ENCODE data around the gene DBP. TPM values are rescaled to one million over a fixed set of nuclear protein-coding genes. Genes with fewer than 3 reads are reported as not detected.
A peak's percentile ranks its signal among the peaks of the same experiment; 100 is the strongest.

The DBP gene
- total RNA-seq, 8 experiments from 2014 or later: 3.3 to 19.6 (median 10.4) TPM

- ATAC-seq (replicated peaks in 6 of 8): no peak
- in situ Hi-C loops (cut with MboI; ENCODE audit: low pct_unique_long_range_greater_than_20kb in 2 of 9, low sequenced_read_pairs in 9 of 9, unreplicated experiment in 9 of 9): no loop called here
- WGBS, 10 experiments: 0 to 100% (median 77%) methylated on average over 1 to 7 of the region's 18 CpGs; no CpG with 5 or more reads in 2 of the 10 experiments
- Histone ChIP-seq H3K4me1 (replicated peaks in 1 of 2) (peaks cover 14 to 27% of the 10 kb centered on the region in 2 donors), H3K27ac (peak overlapping the region in 1 of 2 donors; percentile 84), H3K4me3 (peak overlapping the region; percentile 65 to 80 (median 78))
Observed at GRCh38 chr19:48617146-48617937, 19.8 kb downstream of the DBP start.

- H3K4me1 ChIP-seq (replicated peaks in 1 of 2): peaks cover 14 to 27% of the 10 kb centered on the region in 2 donors
- in situ Hi-C loops (cut with MboI; ENCODE audit: low pct_unique_long_range_greater_than_20kb in 2 of 9, low sequenced_read_pairs in 9 of 9, unreplicated experiment in 9 of 9): no loop called here
- WGBS, 10 experiments: 70 to 100% (median 84%) methylated on average over 1 to 8 of the region's 12 CpGs; no CpG with 5 or more reads in 6 of the 10 experiments
- H3K27ac ChIP-seq: no peak overlapping the region
- no peak for ATAC-seq (replicated peaks in 6 of 8)
- H3K4me3 ChIP-seq: peak overlapping the region in 2 of 5 donors; percentile 65 to 78
Observed at GRCh38 chr19:48616491-48617056, 20.6 kb downstream of the DBP start.

GRCh38 chr19:48616041-48616436, 21.1 kb downstream of the DBP start:
- Histone ChIP-seq H3K4me1 (replicated peaks in 1 of 2) (peaks cover 14 to 27% of the 10 kb centered on the region in 2 donors), H3K27ac (no peak overlapping the region), H3K4me3 (no peak overlapping the region)
- in situ Hi-C loops (cut with MboI; ENCODE audit: low pct_unique_long_range_greater_than_20kb in 2 of 9, low sequenced_read_pairs in 9 of 9, unreplicated experiment in 9 of 9): no loop called here
- ATAC-seq (replicated peaks in 6 of 8): no peak
- 81 to 92% methylated on average over 4 of the region's 16 CpGs; no CpG with 5 or more reads in 8 of the 10 experiments for WGBS, 10 experiments

GRCh38 chr19:48615231-48616040, 21.7 kb downstream of the DBP start:
- 46 to 80% methylated on average over 3 to 4 of the region's 19 CpGs; no CpG with 5 or more reads in 8 of the 10 experiments for WGBS, 10 experiments

GRCh38 chr19:48614436-48615230, 22.5 kb downstream of the DBP start, which contains the start of gene FAM83E:
Gene FAM83E (minus strand): TSS chr19:48615076. CDS start chr19:48613372, 1,704 bp downstream.
- in situ Hi-C loops (cut with MboI; ENCODE audit: low pct_unique_long_range_greater_than_20kb in 2 of 9, low sequenced_read_pairs in 9 of 9, unreplicated experiment in 9 of 9): no loop called here
- ATAC-seq (replicated peaks in 6 of 8): peak in 4 of 8 experiments; percentile 0 to 2 (median 2)
- Histone ChIP-seq H3K4me1 (replicated peaks in 1 of 2) (peaks cover 14 to 27% of the 10 kb centered on the region in 2 donors), H3K27ac (peak within 1 kb of the TSS in 1 of 2 donors; percentile 79), H3K4me3 (no peak within 1 kb of the TSS)
- 0 to 50% (median 35%) methylated on average over 1 to 2 of the region's 31 CpGs; no CpG with 5 or more reads in 6 of the 10 experiments for WGBS, 10 experiments

More at GRCh38 chr19:48615231-48616040, 21.7 kb downstream of the DBP start:
- peaks cover 14 to 27% of the 10 kb centered on the region in 2 donors for H3K4me1 ChIP-seq (replicated peaks in 1 of 2)
- no peak overlapping the region for H3K27ac ChIP-seq
- ATAC-seq (replicated peaks in 6 of 8): no peak
- in situ Hi-C loops (cut with MboI; ENCODE audit: low pct_unique_long_range_greater_than_20kb in 2 of 9, low sequenced_read_pairs in 9 of 9, unreplicated experiment in 9 of 9): no loop called here
- H3K4me3 ChIP-seq: no peak overlapping the region

GRCh38 chr19:48613852-48614435, 23.2 kb downstream of the DBP start:
- peaks cover 14 to 27% of the 10 kb centered on the region in 2 donors for H3K4me1 ChIP-seq (replicated peaks in 1 of 2)
- WGBS, 10 experiments: 49 to 100% (median 81%) methylated on average over 1 to 6 of the region's 13 CpGs; no CpG with 5 or more reads in 2 of the 10 experiments
- ATAC-seq (replicated peaks in 6 of 8): peak; percentile 0 to 8 (median 4)
- in situ Hi-C loops (cut with MboI; ENCODE audit: low pct_unique_long_range_greater_than_20kb in 2 of 9, low sequenced_read_pairs in 9 of 9, unreplicated experiment in 9 of 9): no loop called here
- no peak overlapping the region for H3K4me3 ChIP-seq
- H3K27ac ChIP-seq: peak overlapping the region in 1 of 2 donors; percentile 79

GRCh38 chr19:48613024-48613851, 23.9 kb downstream of the DBP start:
- H3K4me1 ChIP-seq (replicated peaks in 1 of 2): peaks cover 14 to 27% of the 10 kb centered on the region in 2 donors
- 53 to 100% (median 81%) methylated on average over 1 to 12 of the region's 39 CpGs; no CpG with 5 or more reads in 1 of the 10 experiments for WGBS, 10 experiments
- in situ Hi-C loops (cut with MboI; ENCODE audit: low pct_unique_long_range_greater_than_20kb in 2 of 9, low sequenced_read_pairs in 9 of 9, unreplicated experiment in 9 of 9): no loop called here
- peak; percentile 3 to 21 (median 7) for ATAC-seq (replicated peaks in 6 of 8)
- H3K27ac ChIP-seq: peak overlapping the region in 1 of 2 donors; percentile 79
- H3K4me3 ChIP-seq: no peak overlapping the region

GRCh38 chr19:48611872-48612271, 25.3 kb downstream of the DBP start:
- Histone ChIP-seq H3K27ac (no peak overlapping the region), H3K4me3 (no peak overlapping the region), H3K4me1 (replicated peaks in 1 of 2) (peaks cover 3 to 17% of the 10 kb centered on the region in 2 donors)
- in situ Hi-C loops (cut with MboI; ENCODE audit: low pct_unique_long_range_greater_than_20kb in 2 of 9, low sequenced_read_pairs in 9 of 9, unreplicated experiment in 9 of 9): no loop called here
- WGBS, 10 experiments: 87 to 100% (median 95%) methylated on average over 1 to 4 of the region's 14 CpGs; no CpG with 5 or more reads in 7 of the 10 experiments
- no peak for ATAC-seq (replicated peaks in 6 of 8)

- Histone ChIP-seq H3K4me3 (no peak overlapping the region), H3K27ac (no peak overlapping the region), H3K4me1 (replicated peaks in 1 of 2) (peaks cover 0 to 8% of the 10 kb centered on the region in 2 donors)
- 90 to 96% methylated on average over 4 of the region's 20 CpGs; no CpG with 5 or more reads in 8 of the 10 experiments for WGBS, 10 experiments
- in situ Hi-C loops (cut with MboI; ENCODE audit: low pct_unique_long_range_greater_than_20kb in 2 of 9, low sequenced_read_pairs in 9 of 9, unreplicated experiment in 9 of 9): no loop called here
- ATAC-seq (replicated peaks in 6 of 8): no peak
Observed at GRCh38 chr19:48609571-48610108, 27.5 kb downstream of the DBP start.

GRCh38 chr19:48608798-48609263, 28.3 kb downstream of the DBP start:
- Histone ChIP-seq H3K4me3 (no peak overlapping the region), H3K27ac (no peak overlapping the region), H3K4me1 (replicated peaks in 1 of 2) (no peaks in the 10 kb centered on the region)
- in situ Hi-C loops (cut with MboI; ENCODE audit: low pct_unique_long_range_greater_than_20kb in 2 of 9, low sequenced_read_pairs in 9 of 9, unreplicated experiment in 9 of 9): no loop called here
- peak in 4 of 8 experiments; percentile 17 to 35 (median 26) for ATAC-seq (replicated peaks in 6 of 8)
- WGBS, 10 experiments: 0 to 57% (median 33%) methylated on average over 1 to 8 of the region's 9 CpGs; no CpG with 5 or more reads in 4 of the 10 experiments

- H3K27ac ChIP-seq: no peak overlapping the region
- no peak for ATAC-seq (replicated peaks in 6 of 8)
- 40 to 90% (median 80%) methylated on average over 1 to 7 of the region's 7 CpGs; no CpG with 5 or more reads in 4 of the 10 experiments for WGBS, 10 experiments
Observed at GRCh38 chr19:48607359-48607755, 29.8 kb downstream of the DBP start.

More at GRCh38 chr19:48607359-48607755, 29.8 kb downstream of the DBP start:
- H3K4me3 ChIP-seq: no peak overlapping the region
- in situ Hi-C loops (cut with MboI; ENCODE audit: low pct_unique_long_range_greater_than_20kb in 2 of 9, low sequenced_read_pairs in 9 of 9, unreplicated experiment in 9 of 9): no loop called here
- H3K4me1 ChIP-seq (replicated peaks in 1 of 2): no peaks in the 10 kb centered on the region
